DMS53 (cell line): ENCODE measurements around the gene BCR.

ENCODE experiments used
- DNase-seq: peaks from one replicate; lab custom pipeline; 2025; lab: John Stamatoyannopoulos, UW

BCR gene

DNA sequence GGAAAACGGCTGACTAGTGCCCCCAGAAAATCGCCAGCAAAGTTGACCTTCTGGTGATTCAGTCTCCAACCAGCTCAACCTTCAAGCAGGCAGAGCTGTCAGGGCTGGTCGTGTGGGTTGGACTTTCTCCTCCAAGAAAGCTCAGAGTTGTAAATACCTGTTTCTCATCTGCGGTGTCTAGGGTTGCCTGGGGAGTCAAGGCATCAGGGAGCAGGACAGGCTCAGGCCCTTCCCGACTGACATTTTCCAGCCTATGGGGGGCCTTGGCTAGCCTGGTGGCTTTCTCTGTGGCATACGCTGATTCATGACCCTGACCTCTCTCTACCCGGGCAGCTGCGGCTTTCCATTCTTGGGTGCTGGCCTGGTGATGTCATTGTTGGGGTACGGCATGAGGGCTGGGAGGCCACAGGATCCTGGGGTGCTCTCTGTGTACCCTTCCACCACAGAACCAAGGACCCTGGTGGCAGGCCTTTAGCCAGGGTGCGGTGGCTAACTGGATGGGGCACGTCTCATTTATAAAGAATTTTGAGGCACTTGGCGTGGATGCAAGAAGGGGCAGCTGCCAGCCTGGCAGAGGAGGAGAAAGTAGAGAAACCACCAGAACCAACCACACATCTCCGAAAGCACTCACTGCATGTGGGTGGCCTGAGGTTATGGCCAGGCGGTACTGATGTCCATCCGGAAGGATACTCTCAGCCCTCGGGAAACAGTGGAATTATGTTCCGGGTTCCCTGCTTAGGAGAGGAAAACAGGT lies 64.9 kb downstream of the BCR start:
- no peak for DNase-seq

DNA sequence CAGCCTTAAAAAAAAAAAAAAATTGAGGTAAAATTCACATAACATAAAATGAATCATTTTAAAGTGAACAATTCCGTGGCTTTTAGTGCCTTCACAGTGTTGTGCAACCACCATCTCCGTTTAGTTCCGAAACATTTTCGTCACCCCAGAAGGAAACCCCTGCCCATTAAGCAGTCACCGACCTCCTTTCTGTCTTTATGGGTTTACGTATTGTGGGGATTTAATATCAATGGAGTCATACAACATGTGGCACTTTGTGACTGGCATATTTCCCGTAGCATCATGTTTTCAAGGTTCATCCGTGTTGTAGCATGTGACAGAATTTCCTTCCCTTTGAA lies 65.5 kb downstream of the BCR start:
- no peak for DNase-seq

DNA sequence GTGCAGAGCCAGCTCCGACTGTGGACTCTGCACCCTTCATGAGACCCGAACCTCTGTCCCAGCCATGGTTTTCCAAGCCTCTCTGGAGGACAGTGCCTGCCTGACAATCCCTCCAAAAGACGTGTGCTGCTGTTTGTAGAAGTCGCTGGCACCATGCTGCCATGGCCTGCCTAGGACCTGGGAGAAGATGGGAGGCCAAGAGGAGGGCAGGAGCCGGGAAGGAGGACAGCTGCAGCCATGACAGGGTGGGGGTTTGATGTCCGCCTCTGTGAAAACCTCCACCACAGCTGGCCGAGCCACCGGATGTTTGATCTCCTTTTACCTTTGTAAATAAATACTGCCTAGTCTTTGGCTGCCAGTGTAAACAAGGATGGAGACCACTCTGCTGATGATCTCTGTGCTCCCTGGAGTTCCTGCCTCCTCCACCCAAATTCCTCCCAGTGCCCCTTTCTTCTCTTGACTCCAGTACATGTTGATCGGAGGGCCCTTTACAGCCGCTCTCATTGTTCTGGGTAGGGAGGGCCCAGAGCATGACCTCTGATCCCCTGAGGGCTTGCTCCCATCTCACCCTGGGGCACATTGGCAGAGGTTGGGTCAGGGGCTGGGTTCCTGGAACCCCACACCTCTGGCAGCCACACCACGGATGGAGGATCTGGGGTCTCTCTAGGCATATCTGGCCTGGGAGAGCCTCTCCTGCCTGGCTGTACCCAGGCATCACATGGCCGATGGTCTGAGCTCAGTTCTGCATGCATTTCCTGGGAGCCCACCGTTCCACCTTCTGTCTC lies 66.9 kb downstream of the BCR start:
- DNase-seq: peak; percentile 83

DNA sequence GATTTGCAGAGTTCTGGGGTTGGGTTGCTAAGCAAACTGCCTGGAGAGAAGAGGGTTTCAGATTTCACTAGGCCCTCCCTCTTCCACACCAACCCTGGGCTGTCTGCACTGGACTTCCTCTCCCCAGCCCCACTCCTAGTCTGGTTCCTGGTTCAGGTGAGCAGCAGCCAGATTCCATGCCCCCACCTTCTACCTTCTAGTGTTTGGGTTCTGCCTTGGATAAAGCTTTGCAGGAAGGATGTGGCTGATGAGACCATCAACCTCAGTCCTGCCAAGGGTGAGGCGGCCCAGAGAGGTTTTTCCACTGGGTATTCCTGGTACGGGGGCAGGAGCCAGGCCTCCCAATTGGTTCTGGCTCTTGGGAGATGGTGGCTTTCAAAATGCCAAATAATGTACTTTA lies 68.3 kb downstream of the BCR start:
- DNase-seq: peak; percentile 88

DNA sequence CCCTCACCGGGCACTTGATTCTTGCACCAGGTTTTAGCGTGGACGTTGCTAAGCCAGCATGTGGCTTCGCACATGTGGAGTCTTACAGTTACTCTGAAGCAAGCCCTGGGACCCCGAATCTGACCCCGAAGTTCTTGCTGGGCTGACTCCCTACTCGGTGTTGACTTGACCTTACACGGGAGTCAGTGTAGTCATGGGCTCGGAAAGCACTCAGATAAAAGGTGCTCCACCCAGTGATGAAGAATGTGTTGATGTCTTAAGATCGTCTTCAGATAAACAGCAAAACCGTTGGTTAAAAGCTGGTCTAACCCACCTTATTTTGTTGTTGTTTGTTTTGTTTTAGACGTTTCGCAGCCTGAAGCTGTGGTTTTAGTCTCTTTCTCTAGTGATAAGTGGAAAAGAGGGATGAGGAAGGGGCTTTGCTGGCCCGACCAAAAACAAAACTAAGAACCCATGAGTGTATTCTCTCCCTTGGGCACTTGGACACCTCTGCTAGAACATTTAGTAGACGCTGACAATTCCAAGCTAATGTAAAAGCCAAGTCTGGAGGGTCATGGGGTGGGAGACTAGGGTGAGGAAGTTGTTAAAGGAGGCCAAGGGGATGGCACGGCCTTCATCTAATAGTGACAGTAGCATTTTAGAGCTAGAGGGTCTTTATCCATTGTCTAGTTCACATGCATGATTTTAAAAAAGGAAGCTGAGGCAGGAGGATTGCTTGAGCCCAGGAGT lies 69.9 kb downstream of the BCR start:
- DNase-seq: no peak

DNA sequence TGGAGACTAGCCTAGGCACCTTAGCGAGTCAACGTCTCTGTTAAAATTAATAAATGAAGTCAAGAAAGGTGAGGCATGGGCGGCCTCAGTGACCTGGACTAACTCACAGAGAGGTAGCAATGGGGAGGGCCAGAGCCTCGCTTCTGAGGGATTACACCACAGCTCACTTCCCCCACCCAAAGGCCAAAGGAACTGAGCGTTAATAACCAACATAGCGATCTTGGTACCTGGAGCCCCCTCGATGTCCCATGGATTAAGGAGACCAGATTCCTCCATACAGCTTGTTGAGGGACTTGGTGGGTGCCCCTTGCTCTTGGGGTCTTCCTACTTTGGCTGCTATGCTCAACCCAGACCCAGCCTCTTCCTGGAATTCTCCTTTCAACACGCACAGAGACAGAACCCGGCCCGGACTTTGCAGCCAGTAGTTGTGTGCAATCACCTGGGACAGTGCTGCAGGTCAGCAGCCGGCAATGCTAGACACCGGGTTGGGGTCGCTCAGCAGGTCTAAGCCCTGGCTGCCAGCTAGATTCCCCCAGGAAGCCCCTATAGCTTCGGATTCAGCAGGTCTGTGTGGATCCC lies 70.6 kb downstream of the BCR start:
- DNase-seq: peak; percentile 34

DNA sequence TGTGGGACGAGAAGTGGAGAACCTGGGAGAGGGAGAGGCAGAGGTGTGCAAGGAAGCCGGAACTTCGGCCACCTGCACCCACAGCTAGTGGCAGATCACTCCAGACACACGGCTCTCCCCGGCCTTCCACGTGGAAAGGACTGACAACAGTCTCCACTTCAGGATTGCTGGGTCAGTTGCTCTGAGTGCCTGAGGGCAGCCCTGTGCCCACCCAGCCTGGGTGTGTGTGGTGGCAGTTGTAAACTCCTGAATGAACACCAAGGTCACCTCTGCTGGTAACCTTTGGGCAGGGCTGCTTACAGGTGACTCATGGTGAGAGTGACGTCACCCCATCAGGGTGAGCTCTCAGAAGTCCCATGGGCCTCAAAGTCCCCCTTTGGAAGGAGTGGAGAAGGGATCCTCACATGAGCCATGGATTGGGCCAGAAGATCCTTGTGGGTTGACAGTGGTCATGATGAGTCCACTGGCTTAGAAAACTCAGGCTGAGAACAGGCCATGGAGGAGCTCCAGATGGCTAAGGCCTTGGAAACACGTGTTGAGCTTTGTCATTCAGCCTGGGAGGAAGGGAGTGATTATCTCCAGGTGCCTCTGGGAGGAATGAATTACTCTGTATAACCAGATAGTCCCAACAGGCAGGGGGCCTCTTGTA lies 71.3 kb downstream of the BCR start:
- peak; percentile 86 for DNase-seq

DNA sequence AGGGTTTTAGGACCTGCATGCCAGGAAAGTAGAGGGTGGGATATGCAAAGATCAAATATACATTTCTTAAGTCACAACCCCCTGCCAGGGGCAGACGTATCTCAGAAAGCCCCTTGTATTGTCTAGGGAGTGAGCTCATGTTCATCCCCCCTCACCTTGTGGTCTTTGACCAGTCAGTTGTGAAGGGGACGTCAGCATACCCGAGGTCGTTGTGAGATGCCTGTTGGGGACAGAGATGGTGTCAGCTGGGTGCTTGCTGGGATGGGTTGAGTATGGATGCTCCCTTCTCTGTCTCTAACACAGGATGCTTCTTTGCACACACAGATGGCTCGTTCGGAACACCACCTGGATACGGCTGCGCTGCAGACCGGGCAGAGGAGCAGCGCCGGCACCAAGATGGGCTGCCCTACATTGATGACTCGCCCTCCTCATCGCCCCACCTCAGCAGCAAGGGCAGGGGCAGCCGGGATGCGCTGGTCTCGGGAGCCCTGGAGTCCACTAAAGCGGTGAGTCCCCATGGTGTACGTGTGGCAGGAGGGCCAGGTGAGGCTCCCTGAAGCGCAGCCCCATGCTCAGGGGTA lies 73.3 kb downstream of the BCR start:
- DNase-seq: no peak

DNA sequence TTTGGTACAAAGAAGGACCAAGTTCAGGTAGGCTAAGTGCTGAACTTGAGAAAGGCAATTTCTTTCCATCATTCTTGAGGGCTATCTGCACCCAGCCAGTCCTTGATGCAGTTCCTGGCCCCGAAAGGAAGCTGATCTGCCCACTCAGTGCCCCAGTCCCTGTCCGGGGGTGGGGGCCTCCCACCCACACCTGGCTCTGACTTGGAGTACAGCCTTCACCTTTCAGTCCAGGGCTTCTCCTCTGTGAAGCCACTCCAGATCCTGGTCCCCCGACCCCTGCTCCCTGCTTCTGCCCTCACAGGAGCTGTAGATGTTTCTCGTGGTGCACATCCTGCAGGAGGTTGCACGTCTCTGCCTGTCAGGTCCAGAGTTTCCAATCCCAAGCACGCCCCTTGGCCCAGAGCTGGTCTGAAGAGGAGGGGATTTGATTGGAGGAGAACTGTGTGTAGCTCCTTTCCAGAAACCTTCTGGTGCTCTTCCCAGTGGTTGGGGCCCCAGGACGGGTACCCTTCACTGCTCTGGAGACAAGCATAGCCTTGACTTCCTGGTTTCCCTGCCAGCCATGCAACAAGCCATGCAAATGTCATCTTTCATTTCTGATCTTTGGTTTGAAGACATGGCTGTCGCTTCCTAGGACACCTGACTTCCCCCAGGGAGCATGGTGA lies 75.3 kb downstream of the BCR start:
- DNase-seq: no peak

DNA sequence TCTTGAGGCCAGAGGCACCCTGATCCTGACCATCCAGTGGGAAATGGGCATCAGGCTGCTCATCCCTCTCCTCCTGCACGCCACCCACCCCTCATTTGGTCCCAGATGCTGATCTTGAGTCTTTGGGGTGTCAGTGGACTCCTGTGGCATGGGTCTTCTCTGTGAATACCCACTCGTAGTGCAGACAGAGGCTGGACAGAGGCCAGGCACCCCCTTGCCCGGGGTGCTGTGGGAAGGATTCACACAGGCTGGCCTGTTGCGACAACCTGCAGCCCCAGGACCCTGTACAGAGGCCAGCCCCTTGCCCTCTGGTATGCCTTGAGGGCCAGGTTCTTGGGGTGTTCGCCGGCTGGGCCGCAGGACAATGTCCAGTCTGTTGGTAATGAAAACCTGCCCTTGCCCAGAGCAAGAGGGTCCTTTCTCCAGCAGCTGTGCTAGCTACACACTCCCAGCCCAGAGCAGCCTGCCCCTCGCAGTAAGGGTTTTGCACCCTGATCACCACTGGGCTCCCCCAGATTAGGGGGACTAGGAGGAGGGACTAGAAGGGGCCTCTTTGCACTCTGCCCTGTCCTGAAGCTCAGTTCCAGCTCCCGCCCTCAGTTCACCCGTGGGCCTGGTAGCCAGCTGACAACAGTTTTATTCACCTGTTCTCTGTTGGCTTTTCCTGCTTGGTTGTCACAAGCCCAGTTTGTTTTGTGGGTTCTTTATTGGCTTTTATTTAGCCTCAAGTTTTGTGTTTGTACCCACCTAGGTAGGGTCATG lies 76.0 kb downstream of the BCR start:
- DNase-seq: no peak

DNA sequence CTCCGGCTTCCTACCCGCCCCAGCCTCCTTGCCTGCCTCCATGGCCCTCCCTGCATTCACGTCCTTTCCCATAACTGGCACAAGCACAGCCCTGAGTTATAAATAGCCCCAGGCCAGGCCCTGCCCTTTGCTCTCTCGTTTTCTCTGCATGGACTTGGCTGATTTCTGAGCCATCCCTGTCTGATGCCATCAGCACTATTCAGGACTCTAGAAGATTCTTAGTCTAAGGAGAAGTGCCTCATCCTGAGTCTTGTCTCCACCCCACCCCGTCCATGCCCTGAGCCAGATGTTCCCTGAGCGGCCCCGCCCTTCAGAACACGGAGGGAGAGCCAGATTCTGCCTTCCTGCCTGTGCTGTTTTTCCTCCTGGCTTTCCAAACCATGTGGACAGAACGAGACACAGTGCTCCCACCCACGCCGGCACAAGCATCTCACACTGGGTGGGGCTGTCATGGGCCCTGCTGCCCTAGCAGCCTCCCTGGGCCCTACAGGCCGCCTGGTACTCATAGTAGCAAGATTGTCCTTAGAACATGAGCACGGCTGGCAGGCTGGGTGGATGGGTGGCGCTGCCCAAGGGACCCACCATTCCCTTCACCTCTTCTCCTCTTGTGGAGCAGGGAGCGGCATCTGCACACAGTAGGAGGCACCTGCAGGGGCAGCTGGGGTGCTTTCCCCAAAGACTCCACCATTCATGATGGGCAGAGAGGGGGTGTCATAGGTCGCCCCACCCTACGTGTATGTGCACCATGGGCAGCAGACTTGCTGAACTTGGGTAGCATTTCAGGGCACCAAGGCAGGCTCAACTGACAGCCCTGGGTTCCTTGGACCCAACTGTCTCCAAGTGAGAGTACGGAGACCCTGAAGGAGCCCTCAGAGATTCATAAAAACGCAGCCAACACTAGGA lies 76.9 kb downstream of the BCR start:
- no peak for DNase-seq

DNA sequence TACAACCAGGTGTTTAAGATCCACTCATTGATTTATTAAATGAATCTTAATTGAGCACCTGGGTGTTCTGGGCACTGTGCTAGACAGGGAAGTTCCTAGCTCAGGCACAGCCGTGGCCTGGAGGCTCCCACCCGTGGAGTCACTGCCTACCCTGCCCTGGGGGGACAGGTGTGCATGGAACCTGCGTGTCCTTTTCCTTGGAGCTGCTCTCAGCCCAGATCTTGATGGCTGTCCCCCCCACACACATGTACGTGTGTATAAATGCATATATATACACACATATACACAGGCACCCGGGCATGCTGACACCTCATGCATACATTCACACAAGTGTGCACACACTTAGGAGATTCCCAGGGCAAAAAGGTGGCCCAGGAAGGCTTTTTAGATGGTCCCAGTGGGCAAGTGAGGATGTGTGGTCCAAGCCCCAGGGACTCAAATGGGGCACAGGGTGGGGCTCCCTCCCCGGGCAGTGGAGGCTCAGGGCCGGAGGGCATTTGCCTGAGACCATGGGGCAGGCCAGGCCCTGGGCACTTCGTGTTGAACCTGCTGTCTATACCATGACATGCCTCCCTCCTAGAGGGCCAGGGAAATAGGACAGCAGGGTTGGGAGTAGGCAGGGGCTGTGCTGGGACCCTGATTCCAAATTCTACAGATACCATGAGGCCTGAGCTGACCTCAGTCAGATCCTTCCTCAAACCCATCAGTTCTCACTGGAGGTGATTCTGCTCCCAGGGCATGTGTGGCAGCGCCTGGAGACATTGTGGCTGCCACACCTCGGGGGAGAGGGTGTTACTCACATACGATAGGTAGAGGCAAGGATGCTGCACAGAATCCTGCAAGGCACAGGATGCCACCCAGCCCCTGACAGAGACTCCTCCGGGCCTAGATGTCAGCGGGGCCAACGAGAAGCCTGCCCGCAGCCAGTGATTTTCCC lies 77.8 kb downstream of the BCR start:
- no peak for DNase-seq

DNA sequence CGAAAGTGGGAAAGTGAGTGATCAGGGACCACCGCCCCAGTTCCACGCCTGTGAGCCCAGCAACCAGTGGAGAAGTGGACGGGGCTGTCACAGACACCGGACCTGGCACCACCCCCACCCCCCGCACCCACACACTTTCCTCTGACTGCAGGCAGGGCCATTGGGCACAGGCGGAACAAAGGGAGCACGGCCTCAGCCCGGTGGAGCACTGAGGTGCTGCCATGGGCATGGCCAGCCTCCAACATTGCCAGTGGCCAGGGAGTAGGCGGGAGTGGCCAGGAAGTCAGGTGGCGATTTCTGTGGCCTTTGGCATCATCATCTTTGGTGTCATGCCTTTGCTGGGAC lies 78.5 kb downstream of the BCR start:
- no peak for DNase-seq

DNA sequence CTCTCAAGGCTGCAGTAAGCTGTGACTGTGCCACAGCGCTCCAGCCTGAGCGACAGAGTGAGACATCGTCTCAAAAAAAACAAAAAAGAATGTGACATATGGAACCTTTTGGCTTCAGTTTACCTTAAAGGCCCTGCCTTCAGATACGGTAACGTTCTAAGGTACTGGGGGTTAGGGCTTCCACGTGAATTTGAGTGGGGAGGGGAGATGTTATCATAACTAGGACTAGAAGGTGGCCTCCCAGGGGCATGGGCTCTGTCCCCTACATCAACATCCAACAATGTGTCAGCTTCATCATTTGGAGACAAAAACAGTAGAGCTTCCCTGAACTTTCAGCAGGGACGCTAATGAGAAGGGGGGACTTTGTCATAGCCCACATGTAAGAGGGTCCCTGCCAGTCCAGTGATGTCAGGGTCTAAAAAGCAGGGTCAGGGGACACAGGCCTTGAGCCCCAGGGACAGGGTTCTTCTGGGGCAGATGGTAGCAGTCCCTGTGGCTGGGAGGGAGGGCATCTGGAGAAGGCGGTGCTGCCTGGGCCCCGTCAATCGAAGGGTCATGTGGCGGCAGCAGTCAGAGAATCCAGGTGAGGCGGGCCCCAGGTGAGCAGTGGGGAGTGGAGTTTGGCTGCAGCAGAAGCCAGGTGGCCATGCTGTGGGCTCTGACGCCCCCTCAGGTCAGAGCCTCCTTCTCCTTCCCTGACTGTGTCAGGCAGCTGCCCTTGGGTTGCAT lies 79.8 kb downstream of the BCR start:
- DNase-seq: no peak

DNA sequence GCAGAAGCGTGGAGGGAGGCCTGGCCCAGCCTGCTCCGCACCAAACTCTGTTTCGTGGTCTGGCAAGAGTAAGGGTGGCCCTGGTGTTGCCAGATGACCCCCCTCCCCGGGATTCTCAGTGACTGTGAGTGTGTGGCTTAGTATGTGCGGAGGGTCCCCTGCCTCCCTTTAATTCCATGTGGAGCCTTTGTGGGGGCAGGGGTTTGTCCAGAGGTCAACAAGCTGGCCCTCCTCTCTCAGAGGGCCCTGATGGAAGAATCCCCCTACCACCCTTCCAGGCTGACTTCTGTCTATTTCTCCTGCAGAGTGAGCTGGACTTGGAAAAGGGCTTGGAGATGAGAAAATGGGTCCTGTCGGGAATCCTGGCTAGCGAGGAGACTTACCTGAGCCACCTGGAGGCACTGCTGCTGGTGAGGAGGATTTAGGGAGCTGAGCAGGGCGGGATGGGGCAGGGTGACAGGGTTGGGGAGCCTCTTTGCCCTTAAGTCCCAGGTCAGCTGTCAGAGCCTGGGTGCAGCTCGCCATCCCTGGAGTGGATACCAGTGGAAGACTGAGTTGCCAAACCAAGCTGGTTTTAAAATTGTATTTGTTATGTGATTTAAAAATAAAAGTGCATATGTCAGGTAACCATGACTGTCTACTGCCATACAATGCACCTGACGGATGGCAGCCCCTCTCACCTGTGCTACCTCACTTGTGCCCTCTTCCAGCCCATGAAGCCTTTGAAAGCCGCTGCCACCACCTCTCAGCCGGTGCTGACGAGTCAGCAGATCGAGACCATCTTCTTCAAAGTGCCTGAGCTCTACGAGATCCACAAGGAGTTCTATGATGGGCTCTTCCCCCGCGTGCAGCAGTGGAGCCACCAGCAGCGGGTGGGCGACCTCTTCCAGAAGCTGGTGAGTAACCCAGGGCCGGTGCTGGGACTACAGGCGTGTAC lies 80.6 kb downstream of the BCR start:
- DNase-seq: no peak

DNA sequence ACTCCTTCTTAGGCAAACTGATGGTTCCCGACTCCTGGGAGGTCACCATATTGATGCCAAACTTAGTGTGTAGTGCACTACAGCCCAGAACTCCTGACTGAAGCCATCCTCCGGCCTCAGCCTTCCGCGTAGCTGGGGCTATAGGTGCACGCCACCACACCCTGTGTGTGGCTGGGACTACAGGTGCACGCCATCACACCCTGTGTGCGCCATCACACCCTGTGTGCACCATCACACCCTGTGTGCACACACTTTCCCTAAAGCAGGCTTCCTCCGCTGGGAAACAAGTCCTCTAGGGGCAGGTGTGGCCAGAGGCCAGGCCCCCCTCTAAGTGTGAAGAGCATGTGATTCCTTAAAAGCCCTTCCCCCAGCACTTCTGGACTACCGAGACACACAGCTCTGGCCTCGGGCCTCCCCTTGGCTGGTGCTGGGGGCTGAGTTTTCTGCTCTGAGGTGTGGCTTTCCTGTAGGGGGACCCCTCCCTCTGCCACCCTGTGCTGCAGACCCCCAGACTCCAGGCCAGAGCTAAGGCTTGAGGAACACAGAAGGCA lies 81.7 kb downstream of the BCR start:
- no peak for DNase-seq
